NCI-H128 (cell line): ENCODE measurements around the gene MYO1F.

ENCODE experiments used
- DNase-seq: peaks from one replicate; lab custom pipeline; 2025; ENCODE audit not compliant: unreplicated experiment; lab: John Stamatoyannopoulos, UW

The MYO1F gene

DNA sequence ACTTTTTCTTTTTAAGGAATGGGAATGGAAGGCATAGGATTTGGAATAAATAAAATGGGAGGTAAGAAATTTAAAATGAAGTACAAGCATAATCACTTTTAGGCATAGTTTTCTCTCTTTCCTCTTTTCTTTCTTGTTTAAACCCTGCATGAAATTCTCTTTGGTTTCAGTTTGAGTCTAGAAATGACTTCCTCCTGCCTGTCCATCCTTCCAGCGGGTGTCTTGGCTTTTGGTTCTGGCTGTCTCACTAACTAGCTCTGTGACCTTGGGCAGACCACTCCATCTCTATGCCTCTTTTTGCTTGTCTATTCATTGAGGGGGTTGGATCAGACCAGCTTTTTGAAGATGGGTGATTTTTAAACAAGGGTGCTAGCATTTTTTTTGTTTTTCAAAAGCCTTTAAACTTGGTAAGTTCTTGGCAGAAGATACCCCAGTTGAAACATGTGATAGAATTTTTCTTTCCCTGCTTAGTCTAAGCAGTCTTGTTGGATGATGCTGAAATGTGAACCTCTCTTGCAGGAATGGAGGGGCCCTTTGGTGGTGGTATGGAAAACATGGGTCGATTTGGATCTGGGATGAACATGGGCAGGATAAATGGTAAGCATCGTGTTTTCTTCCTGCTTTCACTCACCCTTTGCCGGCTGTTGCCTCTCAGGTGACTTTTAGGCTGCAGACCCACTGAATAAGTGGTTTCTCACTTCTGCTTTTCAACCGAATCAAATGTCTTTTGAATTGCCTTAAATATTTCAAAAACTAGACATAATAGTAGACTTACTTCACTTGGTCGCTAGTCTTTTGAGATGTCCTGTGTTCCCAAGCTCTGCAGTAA is 103.4 kb downstream of the MYO1F start:
- no peak for DNase-seq
